Left hindlimb (tissue), 1 donor: Measurements from ENCODE around the gene CDC37.
A peak's percentile ranks its signal among the peaks of the same experiment; 100 is the strongest.
"Not testable (repeated sequence)": the region's sequence is repeated elsewhere in the genome, so short reads cannot be mapped to it uniquely, and the experiment has no call there.

ENCODE experiments used
- DNase-seq: peaks from one replicate; pipeline ENCODE4 v3.0.0-alpha.2; 2018

The CDC37 gene

DNA sequence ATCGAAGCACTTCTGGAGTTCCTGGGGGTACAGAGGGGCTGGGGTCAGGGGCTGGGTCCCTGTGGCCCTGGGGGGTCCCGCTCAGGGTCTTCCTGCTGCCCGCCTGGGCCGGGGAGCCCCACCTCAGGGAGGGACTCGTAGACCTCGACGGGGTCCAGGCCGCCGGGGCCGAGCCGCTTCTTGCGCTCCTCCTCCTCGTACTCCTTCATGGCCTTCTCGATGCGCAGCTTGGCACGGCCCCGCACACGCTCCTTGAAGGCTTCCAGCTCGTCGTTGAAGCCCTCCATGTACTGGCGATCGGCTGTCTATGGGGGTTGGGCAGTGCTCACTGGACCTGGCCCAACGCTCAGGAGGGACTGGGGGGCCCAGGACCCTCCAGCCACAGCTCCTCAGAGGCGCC lies 10.2 kb downstream of the CDC37 start:
- no peak for DNase-seq

GRCh38 chr19:10392120-10392519 lies 11.2 kb downstream of the CDC37 start:
- no peak for DNase-seq

DNA sequence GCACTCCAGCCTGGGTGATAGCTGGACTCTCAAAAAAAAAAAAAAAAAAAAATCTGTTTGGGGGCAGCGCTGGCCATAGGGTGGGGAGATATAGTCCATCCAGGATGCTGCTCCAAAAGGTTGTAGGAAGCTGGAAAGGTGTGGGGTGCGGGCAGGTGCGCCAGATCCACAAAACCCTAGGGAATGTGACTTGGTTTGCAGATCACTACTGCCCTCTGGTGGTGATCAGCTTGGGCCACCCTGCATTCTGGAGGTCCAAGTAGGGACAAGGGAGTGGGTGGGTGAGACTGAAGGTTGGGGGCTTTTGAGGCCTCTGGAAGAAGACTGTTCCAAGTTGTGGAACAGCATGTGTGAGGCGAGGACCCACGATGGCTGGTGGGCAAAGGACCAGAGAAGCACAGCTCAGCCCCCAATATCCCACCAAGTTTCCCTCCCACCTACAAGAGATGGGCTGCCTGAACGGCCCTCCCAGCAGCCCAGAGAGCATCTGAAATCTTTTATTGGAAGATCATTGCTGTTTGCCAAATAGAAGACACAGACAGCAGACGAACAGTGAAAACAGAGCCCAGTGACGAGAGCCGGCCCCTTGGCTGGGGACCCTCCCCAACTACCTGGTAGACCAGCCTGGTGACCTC lies 12.6 kb downstream of the CDC37 start:
- DNase-seq = peak; percentile 52

- DNase-seq = no peak
Observed at GRCh38 chr19:10389863-10390262, 13.5 kb downstream of the CDC37 start.

DNA sequence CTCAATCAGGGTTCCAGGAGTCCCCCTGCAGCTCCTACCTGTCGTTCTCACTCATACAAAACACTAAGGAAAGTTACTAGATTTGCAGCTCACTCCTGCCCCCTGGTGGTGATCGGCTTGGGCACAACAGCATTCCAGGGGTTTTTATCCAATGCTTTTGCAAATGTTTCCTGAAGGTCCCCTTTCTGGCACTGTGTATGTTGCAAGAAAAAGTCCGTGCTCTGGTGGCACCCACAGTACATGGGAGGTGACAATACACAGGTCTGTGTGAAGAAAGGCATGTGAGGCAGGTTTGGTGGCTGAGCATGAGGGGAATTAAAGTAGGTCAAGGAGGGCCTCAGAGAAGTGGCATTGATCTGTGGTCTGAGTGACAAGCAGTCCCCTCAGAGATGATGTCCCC lies 14.4 kb downstream of the CDC37 start:
- DNase-seq = peak; percentile 86

- DNase-seq = no peak
Observed at GRCh38 chr19:10384580-10384979, 18.8 kb downstream of the CDC37 start.

DNA sequence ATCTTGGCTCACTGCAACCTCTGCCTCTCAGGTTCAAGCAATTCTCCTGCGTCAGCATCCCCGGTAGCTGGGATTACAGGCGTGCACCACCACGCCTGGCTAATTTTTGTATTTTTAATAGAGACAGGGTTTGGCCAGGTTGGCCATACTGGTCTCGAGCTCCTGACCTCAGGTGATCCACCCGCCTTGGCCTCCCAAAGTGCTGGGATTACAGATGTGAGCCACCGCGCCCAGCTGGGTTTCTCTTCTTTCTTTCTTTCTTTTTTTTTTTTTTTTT lies 20.2 kb downstream of the CDC37 start:
- DNase-seq = not testable (repeated sequence)

DNA sequence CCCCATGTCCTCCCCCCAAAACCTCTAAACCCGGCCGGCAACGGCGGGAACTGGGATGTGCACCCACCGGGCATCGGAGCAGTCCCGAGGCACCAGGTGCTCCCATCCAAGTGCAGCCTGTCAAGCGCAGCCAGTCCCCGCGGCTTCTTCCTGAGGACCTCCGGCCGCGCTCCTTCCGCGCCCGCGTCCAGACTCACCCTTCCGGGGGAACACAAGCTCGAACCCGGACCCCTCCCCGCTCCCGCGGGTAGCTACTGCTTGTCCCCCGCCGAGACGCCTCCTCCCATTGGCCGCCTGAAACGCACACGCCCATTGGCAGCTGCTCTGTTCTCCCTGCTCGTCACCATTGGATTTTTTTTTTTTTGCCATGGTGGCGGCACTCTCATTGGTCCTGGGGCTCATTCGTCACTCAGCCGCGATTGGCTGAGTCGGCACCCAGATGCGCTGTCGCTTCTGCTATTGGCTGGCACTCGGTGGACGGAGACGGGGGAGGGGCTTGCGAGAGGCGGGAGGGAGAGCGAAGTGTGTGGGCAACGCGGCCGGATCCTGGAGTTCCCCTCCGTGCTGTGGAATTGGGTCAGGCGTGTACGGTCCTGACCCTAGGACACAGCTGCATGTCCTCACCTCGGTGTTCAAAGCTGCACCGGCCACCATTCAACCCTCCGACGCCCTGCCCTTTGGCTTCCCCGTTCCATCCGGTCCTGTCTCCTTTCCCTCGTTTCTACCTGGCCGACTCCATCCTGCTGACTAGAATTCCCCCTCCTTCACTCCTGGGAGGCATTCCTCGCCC lies 22.8 kb downstream of the CDC37 start, which contains the start of gene TYK2:
Gene TYK2, minus strand, starts transcription at position 260 of the 790 bp plus-strand sequence. CDS start 2,166 bp downstream, outside the sequence.
- peak; percentile 99 for DNase-seq

DNA sequence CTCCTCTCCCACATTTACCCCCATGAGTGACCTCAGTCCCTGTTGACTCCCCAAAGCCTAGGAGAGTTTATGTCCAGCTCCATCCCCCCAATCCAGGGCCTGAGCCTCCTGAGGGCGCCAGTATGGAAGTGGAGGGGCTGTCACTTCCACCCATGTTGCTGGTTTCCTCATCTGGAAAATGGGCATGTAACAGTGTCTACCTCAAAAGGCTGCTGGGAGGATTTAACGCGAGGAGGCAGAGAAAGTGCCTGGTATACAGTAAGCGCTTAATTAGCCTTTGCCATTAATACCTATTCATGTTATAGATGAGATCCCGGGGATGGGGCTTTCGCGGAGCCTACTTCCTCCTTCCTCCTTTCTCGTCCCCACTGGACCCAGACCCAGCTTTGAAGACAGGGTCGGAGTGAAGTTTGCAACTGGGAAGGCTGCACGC lies 23.4 kb downstream of the CDC37 start:
- DNase-seq = no peak

GRCh38 chr19:10378124-10378523 lies 25.2 kb downstream of the CDC37 start:
- no peak for DNase-seq

GRCh38 chr19:10377140-10377640 lies 26.2 kb downstream of the CDC37 start:
- not testable (repeated sequence) for DNase-seq

DNA sequence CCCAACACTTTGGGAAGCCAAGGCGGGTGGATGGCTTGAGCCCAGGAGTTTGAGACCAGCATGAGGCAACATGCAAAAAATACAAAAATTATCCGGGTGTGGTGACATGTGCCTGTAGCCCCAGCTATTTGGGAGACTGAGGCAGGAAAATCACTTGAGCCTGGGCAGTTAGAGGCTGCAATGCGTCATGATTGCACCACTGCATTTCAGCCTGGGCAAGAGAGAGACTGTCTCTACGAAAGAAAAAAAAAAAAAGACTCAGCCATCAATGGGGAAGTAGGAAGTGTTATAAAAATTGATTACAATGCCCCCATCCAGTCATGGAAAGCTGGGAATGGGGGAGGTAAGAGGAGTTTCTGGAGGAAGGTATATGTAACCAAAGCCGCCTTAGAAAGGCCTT lies 28.4 kb downstream of the CDC37 start:
- DNase-seq = no peak

GRCh38 chr19:10372690-10373089 lies 30.7 kb downstream of the CDC37 start:
- no peak for DNase-seq

GRCh38 chr19:10368101-10368803 lies 35.1 kb downstream of the CDC37 start:
- no peak for DNase-seq

DNA sequence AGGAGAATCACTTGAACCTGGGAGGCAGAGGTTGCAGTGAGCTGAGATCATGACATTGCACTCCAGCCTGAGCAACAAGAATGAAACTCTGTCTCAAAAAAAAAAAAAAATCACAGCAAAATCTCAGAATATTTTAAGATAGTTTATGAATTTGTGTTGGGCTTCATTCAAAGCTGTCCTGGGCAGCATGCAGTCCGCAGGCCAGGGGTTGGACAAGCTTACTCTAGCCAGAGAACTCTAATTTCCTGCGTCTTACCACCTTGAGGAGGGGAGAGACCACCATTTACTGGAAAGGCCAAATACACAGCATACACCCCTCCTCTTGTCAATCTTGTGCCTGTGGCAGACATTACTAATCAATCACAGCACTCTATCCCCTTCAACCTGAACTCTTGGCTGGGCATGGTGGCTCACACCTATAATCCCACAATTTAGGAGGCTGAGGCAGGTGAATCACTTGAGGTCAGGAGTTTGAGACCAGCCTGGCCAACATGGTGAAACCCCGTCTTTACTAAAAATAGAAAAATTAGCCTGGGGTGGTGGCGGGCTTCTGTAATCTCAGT lies 36.3 kb downstream of the CDC37 start:
- not testable (repeated sequence) for DNase-seq

GRCh38 chr19:10365518-10365917 lies 37.8 kb downstream of the CDC37 start:
- no peak for DNase-seq

GRCh38 chr19:10364644-10365043 lies 38.7 kb downstream of the CDC37 start:
- DNase-seq = no peak

DNA sequence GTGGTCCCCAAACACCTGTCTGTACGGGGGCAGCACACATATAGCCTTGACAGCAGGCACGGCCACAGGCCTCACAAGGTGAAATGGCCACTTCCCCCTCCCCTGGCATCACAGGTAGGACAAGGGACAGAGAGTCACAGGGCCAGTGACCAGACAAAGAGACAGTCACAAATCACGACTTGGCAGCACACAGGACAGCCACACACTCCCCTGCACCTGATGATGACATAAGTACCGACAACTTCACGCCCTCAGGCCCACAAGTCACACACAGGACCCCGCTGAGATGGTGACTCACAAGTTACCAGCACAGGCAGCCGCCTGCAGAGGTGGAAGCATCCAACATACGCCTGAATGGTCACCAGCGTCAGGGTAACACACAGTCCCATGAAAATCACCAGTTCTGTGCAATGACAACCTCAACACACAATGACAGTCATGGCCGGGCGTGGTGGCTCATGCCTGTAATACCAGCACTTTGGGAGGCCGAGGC lies 39.5 kb downstream of the CDC37 start:
- DNase-seq = no peak

DNA sequence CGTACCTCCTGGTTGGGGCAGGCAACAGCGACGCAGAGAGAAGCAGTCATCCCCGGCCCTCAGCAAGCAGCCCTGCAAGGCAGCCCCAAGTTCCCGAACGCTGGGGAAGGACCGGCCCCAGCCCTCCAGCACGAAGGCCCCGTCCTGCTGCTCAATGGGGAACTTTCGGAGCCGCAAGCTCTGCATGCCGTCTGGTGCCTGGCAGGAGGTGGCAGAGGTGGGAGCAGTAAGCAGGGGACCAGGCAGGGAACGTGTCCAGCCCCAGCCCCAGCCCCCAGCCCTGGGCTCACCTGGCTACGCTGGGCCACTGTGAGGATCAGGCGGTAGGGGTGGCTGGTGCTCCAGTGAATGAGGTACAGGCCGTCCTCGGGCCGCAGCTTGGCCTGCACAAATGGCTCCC lies 41.1 kb downstream of the CDC37 start:
- DNase-seq = no peak

DNA sequence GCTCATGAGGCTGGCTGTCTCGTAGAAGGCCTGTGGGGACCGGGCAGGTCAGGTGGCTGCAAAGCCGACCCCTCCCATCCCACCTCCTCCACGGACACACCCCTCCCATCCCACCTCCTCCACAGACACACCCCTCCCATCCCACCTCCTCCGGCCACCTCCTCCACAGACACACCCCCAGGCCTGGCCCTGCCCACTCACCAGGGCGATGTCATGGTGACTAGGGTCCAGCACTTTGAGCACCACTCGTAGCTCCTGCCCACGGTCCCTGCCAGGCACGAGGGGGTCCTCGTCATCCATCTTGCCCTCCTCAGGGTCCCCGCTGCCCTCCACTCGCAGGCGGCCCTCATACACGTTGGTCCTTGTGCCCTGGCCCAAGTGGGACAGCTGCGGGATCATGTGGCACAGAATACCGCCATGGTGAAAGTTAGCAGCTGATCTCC lies 41.8 kb downstream of the CDC37 start:
- no peak for DNase-seq

DNA sequence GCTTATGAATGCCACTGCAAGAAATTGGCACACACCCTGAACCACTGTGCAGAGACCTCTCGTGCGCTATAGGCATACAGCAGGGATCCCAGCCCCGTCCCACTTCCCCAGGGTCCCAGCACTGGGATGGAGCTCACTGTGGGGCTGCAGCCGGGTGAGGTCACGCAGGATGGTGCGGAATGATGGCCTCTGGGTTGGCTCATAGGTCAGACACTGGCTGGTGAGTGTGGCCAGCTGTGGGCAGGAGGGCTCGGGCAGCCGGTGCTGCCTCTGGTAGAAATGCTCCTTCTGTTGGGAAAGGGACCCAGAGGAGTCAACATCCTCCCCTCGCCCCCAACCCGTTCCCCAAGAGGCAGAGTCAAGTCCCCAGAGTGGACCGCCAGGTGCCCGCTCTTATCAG lies 46.9 kb downstream of the CDC37 start:
- no peak for DNase-seq

DNA sequence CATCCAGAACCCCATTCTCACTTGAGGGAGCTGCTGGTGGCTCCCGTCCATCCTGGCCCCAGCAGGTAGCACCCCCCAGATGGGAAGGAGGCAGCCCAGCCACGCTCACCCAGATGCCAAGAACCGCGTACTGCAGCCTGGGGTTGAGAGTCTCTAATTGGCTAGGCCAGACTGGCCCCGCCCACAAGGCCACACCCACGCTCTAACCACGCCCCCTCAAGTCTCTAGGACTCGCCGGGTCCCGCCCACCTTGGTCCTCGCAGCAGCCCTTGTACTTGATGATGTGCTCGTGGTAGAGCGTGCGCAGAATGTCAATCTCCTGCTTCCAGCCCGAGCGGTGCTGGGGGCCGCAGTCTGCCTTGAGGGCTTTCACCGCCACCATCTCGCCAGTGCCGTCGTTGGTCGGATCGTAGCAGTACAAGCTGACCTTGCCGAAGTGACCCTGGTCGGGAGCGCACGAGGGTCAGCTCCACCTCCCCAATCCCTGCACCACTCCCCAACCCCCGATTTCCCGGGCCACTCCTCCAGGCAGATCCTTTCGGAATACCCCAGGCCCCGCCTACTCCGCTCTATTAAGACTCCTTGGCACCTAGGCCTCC lies 49.5 kb downstream of the CDC37 start:
- DNase-seq = peak; percentile 48
